ENCODE results near the gene OR1L6. TPM values are rescaled to one million over a fixed set of nuclear protein-coding genes. Genes with fewer than 3 reads are reported as not detected.

Gene OR1L6
- total and polyA plus RNA-seq, 2 of the 8 experiments (the other 6 are each of a cell fraction or from before 2014, with no cell fraction given) = not detected

DNA sequence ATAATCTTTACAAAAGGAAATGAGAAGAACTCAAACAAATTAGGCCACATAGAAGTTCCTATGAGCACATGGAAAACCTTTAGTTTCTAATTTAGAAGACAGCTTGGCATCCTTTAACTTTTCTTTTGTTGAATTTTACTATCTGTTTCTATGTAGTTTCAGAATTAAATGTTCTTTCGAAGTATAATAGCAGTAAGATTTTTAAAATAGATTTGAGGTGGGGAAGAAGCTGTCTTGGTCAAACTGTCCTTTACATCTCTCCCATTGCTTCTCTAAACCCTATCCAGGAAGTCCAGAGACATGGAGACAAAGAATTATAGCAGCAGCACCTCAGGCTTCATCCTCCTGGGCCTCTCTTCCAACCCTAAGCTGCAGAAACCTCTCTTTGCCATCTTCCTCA is 18.4 kb upstream of the OR1L6 start, which contains the start of gene OR1L4 (continued):
- TF ChIP-seq, protein P1, sequence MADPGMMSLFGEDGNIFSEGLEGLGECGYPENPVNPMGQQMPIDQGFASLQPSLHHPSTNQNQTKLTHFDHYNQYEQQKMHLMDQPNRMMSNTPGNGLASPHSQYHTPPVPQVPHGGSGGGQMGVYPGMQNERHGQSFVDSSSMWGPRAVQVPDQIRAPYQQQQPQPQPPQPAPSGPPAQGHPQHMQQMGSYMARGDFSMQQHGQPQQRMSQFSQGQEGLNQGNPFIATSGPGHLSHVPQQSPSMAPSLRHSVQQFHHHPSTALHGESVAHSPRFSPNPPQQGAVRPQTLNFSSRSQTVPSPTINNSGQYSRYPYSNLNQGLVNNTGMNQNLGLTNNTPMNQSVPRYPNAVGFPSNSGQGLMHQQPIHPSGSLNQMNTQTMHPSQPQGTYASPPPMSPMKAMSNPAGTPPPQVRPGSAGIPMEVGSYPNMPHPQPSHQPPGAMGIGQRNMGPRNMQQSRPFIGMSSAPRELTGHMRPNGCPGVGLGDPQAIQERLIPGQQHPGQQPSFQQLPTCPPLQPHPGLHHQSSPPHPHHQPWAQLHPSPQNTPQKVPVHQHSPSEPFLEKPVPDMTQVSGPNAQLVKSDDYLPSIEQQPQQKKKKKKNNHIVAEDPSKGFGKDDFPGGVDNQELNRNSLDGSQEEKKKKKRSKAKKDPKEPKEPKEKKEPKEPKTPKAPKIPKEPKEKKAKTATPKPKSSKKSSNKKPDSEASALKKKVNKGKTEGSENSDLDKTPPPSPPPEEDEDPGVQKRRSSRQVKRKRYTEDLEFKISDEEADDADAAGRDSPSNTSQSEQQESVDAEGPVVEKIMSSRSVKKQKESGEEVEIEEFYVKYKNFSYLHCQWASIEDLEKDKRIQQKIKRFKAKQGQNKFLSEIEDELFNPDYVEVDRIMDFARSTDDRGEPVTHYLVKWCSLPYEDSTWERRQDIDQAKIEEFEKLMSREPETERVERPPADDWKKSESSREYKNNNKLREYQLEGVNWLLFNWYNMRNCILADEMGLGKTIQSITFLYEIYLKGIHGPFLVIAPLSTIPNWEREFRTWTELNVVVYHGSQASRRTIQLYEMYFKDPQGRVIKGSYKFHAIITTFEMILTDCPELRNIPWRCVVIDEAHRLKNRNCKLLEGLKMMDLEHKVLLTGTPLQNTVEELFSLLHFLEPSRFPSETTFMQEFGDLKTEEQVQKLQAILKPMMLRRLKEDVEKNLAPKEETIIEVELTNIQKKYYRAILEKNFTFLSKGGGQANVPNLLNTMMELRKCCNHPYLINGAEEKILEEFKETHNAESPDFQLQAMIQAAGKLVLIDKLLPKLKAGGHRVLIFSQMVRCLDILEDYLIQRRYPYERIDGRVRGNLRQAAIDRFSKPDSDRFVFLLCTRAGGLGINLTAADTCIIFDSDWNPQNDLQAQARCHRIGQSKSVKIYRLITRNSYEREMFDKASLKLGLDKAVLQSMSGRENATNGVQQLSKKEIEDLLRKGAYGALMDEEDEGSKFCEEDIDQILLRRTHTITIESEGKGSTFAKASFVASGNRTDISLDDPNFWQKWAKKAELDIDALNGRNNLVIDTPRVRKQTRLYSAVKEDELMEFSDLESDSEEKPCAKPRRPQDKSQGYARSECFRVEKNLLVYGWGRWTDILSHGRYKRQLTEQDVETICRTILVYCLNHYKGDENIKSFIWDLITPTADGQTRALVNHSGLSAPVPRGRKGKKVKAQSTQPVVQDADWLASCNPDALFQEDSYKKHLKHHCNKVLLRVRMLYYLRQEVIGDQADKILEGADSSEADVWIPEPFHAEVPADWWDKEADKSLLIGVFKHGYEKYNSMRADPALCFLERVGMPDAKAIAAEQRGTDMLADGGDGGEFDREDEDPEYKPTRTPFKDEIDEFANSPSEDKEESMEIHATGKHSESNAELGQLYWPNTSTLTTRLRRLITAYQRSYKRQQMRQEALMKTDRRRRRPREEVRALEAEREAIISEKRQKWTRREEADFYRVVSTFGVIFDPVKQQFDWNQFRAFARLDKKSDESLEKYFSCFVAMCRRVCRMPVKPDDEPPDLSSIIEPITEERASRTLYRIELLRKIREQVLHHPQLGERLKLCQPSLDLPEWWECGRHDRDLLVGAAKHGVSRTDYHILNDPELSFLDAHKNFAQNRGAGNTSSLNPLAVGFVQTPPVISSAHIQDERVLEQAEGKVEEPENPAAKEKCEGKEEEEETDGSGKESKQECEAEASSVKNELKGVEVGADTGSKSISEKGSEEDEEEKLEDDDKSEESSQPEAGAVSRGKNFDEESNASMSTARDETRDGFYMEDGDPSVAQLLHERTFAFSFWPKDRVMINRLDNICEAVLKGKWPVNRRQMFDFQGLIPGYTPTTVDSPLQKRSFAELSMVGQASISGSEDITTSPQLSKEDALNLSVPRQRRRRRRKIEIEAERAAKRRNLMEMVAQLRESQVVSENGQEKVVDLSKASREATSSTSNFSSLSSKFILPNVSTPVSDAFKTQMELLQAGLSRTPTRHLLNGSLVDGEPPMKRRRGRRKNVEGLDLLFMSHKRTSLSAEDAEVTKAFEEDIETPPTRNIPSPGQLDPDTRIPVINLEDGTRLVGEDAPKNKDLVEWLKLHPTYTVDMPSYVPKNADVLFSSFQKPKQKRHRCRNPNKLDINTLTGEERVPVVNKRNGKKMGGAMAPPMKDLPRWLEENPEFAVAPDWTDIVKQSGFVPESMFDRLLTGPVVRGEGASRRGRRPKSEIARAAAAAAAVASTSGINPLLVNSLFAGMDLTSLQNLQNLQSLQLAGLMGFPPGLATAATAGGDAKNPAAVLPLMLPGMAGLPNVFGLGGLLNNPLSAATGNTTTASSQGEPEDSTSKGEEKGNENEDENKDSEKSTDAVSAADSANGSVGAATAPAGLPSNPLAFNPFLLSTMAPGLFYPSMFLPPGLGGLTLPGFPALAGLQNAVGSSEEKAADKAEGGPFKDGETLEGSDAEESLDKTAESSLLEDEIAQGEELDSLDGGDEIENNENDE (IDR thresholded peaks at IDR 0.05; ENCODE audit: insufficient replicate concordance, low read length) = no peak
- TF ChIP-seq CEBPB (IDR thresholded peaks at IDR 0.05; ENCODE audit: low read depth, low read length) = no peak
- no peak for TF ChIP-seq RBBP5 (IDR thresholded peaks at IDR 0.05; ENCODE audit: borderline replicate concordance, low read depth, low read length)
- TF ChIP-seq CBX8 (IDR thresholded peaks at IDR 0.05; ENCODE audit: borderline replicate concordance, low read depth, low read length) = no peak
- no peak for TF ChIP-seq CTBP2 (IDR thresholded peaks at IDR 0.05; ENCODE audit: borderline replicate concordance, insufficient read depth, insufficient read length, low read length)
- no peak for TF ChIP-seq CHD2 (IDR thresholded peaks at IDR 0.05; ENCODE audit: low read length)

All from H1 (cell line).